Stimulated activated CD4-positive, alpha-beta T cell treated with anti-CD3 and anti-CD28 coated beads, Interleukin-12 subunit alpha, Interleukin-12 subunit beta, amount 100 ng/mL, for 4 hours (primary cell): Measurements from ENCODE around the gene RUSC2.
"Not testable (repeated sequence)": the region's sequence is repeated elsewhere in the genome, so short reads cannot be mapped to it uniquely, and the experiment has no call there.

Source experiments
- DNase-seq: peaks from one replicate; pipeline ENCODE4 v3.0.0-alpha.2; 2020

Gene RUSC2, protein sequence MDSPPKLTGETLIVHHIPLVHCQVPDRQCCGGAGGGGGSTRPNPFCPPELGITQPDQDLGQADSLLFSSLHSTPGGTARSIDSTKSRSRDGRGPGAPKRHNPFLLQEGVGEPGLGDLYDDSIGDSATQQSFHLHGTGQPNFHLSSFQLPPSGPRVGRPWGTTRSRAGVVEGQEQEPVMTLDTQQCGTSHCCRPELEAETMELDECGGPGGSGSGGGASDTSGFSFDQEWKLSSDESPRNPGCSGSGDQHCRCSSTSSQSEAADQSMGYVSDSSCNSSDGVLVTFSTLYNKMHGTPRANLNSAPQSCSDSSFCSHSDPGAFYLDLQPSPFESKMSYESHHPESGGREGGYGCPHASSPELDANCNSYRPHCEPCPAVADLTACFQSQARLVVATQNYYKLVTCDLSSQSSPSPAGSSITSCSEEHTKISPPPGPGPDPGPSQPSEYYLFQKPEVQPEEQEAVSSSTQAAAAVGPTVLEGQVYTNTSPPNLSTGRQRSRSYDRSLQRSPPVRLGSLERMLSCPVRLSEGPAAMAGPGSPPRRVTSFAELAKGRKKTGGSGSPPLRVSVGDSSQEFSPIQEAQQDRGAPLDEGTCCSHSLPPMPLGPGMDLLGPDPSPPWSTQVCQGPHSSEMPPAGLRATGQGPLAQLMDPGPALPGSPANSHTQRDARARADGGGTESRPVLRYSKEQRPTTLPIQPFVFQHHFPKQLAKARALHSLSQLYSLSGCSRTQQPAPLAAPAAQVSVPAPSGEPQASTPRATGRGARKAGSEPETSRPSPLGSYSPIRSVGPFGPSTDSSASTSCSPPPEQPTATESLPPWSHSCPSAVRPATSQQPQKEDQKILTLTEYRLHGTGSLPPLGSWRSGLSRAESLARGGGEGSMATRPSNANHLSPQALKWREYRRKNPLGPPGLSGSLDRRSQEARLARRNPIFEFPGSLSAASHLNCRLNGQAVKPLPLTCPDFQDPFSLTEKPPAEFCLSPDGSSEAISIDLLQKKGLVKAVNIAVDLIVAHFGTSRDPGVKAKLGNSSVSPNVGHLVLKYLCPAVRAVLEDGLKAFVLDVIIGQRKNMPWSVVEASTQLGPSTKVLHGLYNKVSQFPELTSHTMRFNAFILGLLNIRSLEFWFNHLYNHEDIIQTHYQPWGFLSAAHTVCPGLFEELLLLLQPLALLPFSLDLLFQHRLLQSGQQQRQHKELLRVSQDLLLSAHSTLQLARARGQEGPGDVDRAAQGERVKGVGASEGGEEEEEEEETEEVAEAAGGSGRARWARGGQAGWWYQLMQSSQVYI (N-terminal part only)

DNA sequence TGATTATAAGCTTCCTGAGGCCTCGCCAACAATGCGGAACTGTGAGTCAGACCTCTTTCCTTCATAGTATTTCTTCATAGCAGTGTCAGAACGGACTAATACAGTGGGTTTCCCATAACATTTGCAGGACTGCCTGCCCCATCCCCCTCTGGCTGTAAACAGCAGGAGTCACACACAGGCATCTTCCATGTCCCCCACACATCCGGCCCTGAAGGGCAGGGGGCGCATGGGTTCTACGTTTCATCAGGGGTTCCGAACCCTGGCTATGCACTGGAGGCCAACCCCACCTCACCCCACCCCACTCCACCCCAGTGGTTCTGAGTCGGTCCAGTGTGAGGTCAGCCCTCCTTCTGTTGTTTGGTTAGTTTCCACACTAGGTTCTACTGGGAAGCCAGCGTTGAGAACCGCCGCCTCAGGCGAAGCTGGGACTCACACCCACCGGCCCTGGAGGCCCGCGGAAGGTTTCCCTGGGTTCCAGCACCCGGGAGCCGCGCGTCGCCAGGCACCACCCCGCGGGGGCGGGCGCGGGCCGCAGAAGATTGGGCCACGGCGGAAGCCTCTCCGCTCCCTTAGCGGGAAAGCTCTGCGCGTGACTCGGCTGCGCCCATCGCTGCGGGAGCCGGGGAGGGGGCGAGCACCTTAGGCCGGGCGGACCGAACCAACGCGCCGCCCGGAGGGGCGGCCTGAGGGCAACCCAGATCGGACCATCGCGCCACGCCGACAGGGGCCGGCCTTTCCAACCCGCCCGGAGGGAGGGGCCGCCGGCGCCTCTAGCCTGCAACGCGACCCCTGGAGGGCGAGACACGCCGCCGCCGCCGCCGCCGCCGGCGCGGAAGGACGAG is at the start of gene RUSC2:
Gene RUSC2 (plus strand): TSS at position 799 of the 842 bp plus-strand sequence. CDS start 56,411 bp downstream, outside the sequence.
- DNase-seq, result peak; percentile 41

DNA sequence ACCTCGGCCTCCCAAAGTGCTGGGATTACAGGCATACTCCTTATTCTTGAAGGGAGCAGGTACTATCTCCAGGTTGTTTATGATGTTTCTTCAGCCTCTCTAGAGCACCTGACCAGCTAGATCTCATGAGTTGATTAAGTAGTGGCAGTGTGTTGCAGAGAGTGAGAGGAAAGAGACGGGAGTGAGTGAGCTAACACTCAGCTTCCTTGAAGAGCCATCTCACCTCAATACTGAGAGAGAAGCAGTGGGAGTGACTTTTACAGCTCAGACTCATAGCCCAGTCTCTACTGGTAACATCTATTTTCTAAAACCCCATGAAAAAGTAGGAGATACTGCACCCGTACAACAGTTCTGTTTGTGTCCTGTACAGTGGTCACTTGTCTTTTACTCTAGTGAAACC is 43.9 kb upstream of the RUSC2 start:
- no peak for DNase-seq

DNA sequence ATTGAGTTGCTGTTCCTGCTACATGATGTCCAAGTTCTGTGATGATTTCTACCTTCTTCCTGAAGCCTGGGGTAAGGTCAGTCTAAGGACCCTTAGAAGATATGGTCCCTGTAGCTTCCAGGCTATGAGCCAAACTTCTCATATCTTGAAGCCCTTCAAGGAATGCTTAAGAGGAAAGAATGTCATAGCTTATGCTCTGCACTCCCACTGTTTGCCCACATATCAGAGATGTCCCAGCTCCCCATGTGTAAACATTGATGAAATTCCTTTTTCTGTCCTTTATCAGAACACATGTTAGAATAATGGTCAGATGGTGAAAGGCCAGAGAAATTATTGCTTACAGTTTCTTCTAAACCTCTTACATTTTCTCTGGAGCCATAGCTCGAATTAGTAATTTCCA is 41.4 kb upstream of the RUSC2 start:
- no peak for DNase-seq

DNA sequence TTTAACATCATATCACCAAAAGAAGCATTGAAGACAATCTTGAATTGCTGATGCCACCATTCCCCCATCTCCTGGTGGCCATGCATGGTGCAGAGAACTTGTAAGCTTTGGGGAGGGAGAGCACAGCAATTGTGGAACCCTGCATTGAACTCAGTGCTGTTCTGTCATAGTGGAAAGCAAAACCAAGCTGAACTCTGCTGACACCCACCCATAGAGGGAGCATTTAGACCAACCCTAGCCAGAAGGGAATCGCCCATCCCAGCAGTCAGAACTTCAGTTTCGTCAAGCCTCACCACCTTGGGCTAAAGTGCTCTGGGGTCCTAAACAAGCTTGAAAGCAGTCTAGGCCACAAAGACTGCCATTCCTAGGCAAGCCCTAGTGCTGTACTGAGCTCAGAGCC is 37.4 kb upstream of the RUSC2 start:
- DNase-seq, result no peak

DNA sequence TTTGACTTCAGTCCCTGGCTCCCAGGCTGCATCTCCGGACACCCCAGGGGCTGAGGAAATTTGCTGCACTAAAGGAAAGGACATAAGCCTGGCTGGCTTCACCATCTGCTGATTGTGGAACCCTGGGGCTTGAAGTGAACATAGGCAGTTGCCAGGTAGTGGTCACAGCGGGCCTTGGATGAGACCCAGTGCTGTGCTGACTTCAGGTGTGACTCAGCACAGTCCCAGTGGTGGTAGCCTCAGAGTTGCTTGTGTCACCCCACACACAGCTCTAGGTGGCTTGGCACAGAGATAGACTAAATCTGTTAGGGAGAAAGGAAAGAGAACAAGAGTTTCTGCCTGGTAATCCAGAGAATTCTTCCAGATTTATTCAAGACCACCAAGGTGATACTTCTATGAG is 36.1 kb upstream of the RUSC2 start:
- no peak for DNase-seq

DNA sequence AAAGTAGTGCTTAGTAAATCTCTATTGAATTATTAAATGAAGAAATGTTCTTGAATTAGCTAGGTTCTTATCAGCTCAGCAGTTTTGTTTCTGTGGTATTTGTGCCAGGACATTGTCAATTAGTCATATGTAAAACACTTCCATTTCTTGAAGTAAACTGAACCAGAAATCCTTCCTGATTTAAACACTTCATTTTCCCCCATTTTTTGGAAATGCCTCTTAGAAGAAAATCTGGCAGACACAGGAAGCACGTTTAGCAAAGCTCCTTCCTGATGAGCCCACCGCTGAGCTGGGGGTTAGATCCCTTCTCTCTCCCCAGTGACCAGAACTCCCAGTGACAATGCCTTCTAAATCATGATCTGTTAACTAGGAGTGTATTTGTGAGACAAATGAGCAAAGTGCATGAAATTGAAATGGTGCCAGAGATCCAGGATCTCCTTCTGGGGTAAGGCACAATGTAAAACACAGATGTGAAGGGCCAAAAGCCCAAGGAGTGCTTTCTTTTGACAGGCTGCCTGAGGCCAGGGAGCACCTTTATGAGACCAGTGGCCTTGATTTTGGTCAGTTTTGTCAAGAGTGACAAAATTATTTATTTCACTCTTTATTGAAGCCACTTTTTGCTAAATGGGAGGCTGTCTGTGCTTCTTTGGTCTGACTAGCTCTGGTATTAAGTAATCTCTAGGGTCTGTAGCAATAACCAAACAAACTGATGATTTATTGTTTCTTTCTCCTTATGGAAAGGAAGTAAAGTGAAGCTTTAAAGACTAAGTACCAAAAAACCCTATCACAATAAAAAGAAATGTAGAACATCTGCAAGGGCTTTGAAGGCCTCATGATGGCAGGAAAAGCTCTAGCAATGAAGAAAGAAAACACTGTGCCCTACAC is 25.5 kb upstream of the RUSC2 start:
- no peak for DNase-seq

DNA sequence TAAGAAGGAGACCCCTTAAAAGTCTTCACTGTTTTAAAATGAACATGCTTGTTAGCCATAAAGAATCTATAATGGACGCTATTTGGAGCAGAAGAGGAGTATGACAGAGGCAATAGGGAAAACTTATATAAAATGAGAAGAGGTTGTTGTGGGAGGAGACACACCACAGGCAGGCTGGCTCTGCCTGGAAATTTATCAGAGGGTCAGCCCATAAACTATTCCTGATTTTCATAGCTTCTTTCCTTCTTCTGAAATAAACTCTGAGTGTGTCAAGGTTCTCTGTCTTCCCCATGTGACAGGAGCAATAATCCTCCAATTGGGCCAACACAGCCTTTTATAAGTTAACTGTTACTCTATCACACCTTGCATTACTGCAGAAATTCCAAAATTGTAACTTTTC is 19.6 kb upstream of the RUSC2 start:
- no peak for DNase-seq

DNA sequence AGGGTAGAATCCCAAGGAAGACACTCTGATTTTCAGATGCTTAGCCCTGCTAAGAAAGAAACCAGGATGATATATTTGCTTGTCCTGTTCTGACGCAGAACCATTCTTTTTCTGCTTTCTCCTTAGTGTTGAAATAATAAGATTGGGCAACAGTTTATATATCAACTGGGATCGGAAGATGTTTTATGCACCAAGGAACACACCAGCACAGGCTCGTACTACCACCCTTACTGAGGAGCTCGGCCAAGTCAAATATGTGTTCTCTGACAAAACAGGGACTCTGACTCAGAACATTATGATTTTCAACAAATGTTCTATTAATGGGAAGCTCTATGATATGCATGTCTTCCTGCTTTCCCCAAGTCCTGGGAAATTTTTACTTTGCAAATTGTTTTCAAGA is 19.0 kb upstream of the RUSC2 start:
- DNase-seq, result no peak

DNA sequence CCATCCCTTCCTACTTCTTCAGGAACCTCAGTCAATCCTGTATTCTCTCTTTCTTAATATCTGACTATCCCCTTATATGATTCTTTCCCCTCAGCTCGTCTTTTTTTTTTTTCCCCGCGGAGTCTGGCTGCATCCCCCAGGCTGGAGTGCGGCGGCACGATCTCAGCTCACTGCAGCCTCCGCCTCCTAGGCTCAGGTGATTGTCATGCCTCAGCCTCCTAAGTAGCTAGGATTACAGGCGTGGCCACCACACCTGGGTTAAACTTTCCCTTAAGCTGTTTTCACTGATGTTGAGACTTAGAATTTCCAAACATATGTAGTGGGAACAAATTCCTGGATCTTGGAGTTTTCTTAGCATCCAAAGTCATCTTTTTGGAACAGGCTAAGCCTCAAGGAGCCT is 13.3 kb upstream of the RUSC2 start:
- DNase-seq, result no peak

DNA sequence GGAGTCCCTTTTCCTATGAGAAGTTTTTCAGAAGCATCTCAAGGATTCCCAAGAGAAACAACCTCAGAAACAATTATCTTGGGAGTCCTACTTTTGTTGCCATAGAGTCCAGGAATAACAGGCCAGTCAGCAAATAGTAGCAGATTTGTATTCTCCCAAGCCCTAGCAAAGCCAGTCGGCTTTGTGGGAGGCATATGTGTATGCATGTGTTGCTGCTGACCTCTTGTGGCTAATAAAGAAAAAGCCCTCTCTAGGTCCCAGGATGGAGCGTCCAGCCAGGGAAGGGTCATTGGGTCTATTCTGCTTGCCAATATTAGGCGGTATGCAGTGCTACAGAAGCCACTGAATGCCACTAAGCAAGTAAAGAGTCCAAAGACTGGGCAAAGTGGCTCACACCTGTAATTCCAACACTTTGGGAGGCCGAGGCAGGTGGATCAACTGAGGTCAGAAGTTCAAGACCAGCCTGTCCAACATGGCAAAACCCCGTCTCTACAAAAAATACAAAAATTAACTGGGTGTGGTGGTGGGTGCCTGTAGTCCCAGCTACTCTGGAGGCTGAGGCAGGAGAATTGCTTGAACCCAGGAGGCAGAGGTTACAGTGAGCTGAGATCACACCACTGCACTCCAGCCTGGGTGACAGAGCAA is 12.6 kb upstream of the RUSC2 start:
- not testable (repeated sequence) for DNase-seq

DNA sequence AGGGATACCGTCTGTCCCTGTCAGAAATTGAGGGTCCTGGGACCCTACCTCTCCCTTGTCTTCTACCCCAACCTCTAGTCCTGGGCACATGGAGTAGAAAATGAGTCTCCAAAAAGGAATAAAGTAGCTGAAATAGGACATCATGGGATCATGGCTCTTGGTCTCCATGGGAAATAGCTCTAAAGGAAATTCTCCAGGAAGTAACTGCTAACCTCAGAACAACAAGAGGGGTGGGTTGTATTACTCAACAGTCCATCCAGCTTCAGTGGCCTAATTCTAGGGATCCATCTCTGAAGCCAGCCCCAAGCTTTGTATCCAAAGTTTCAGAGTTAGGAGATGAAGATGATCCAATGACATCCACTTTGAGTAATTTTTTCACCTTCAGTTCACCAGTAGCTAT is 11.0 kb upstream of the RUSC2 start:
- no peak for DNase-seq

DNA sequence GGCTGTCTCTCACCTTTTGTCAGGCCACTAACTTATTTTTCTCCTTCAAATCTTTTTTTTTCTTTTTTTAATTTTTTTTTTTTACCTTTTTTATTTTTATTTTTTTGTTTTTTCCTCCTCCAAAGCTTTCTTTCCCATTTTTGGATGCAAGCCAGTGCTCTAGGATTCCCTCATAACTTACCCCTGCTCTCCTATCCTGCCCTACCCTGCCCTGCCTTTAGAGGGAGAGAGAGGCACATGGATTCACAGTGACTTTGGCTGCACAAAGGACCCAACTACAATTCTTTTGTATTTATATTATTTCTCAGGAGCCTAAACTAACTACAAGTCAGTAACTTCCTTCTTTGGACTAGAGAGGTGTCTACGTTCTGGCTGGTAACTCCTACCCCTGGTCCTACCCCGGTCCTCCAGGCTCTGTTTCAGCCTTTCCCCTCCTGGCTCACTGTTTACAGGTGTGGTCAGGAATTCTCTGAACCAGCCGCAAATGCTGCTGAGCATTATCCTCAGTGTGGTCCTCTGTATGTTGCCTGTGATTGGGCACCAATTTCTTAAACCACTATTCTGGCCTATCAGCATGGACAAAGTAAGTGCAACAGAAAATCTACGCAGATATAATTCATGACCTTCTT is 8.4 kb upstream of the RUSC2 start:
- DNase-seq, result no peak

DNA sequence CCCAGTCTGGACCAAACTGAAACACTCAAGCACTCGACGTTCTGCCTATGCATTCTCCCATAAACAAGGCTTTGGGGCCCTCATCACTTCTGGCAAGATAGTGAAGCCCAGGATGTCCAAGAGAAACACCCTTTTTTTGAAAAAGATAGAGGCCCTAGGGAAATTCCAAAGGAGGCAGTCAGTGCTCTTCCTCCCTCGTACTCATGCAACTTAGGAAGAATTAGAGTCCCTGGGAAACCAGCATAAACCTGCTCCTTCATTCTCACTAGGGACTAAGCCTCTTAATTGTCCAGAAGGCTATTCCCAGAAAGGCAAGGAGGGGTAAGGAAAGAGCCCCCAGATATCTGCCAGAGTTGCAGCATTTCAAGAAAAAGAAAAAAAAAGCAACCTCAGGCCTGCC is 7.8 kb upstream of the RUSC2 start:
- DNase-seq, result no peak

DNA sequence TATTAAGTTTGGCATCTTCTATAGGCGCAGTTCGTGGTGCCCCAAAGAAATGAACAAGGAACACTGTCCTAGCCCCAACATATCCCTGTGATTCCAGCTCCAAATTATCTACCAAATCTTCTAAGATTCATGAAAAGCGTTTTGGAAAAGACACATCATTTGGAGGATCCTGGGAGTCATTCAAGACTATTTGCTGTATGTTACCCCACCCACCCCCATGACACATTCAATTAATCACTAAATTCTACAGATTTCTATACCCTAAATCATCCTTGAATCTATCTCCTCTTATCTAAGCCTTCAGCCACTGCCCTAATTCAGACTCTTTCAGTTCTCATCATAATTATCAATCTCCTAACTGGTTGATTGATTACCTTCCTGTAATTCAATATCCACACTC is 5.5 kb upstream of the RUSC2 start:
- DNase-seq, result no peak

DNA sequence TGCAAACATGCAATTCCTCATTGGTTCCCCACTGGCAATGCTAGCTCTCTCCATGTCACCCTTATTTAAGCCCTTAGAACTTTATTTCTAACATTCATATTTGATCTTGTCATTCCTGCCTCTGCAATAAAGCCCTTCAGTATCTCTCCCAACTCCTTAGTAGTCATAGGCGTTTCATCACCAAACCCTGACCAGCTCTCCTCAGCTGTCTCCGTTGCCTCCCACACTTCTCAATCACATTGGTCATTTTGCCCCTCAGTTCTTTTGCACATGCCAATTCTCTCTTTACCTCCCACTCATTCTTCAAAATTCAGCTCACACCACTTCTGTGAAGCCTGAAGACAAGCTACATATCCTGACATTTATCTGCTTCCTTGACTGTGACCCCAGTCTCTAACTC is 2.8 kb upstream of the RUSC2 start:
- no peak for DNase-seq

DNA sequence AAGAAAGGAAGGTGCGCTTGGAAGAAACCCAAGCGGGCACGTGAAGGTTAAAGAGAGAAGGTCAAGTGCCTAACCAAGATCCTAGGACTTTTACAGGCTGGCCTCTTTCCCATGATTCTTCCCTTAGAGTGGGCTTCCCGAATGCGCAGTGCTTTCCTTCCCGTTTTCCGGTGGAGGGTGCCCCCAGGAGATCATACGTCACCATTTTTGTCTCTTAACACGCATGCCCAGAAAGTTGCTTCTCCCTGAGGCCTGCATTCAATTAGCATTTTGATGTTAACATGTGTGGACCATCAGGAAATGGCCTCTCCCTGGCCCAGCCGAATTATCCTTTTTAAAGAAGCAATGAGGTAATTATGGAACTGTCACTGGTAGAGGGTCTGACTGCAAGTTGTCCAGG is 1.9 kb upstream of the RUSC2 start:
- DNase-seq, result no peak

DNA sequence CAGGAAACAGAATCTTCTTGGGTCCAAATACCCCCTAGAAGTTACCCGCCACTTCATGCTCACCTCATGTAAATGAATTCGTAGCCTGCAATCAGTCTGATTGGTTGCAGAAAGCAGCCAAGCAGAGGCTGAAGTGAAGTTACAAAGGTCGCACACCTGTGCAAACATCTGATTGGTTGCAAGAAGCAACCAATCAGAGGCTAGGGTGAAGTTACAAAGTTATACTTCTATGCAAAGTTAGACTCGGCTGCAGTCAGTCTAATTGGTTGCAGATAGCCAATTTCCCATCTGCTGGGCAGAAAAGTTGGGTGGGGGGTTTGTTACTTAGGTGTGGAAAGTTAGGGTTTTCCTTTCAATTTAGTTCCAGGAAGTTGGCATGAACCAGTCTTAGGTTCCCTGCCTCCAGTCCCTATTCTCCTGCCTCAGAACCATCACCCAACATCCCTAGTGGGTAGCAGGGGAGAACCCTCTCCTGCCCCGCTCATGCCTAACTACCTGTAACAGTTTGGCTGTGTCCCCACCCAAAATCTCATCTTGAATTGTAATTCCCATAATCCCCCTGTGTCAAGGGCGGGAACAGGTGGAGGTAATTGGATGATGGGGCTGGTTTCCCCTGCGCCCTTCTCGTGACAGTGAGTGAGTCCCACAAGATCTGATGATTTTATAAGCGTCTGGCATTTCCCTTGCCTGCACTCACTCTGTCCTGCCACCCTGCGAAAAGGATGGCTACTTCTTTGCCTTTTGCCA is 1.2 kb upstream of the RUSC2 start:
- no peak for DNase-seq

DNA sequence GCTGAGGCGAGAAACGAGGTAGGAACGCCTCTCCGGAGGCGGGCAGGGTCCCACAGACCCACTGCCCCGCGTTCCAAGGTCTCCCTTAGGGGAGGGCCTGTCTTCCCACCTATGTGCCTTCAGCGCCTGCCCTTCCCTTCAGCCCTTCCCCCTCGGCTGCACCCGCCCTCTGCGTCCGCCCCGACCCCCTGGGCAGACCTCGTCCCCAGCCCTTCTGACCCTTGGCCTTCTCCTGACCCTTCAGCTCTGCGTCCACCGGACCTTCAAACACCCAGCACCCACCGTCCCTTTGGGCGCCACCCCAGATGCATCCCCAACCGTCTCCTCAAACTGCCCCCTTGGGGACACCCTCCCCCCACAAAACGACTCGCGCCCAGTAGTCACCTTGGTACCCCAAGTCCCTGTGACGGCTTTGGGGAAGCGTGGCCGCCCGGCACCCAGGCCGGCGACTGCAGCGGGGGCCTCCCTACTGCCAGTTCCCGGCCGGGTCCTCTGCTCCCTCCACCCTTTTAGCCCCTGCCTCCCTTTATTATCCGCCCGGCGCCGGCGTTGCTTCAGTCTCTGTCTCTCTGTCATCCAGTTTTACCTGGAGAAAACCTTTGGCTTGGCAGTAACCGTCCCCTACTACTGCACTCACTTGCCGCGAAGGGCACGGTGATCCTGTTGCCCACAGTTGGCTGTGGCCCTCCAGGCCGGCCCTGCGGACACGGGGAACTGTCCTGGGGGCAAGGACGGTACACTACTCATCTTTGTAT is 421 bp downstream of the RUSC2 start:
- DNase-seq, result no peak
